OCI-LY7 (cell line): ENCODE data around the gene BDP1.

Source experiments
- CTCF ChIP-seq: fragments of 200-600 bp; sonication (generic); conservative IDR thresholded peaks from 2 replicates; pipeline ENCODE4 v1.5.1; 2014; ENCODE audit warnings: mild to moderate bottlenecking, antibody characterized with exemption, low read length, moderate library complexity, mixed read lengths
- EZH2phosphoT487 ChIP-seq: fragments of 200-600 bp; sonication (generic); IDR thresholded peaks from 2 replicates; pipeline ENCODE4 v1.6.1; 2018; ENCODE audit warnings: low read depth, borderline replicate concordance, mild to moderate bottlenecking, mixed run types, antibody characterized with exemption, low read length, moderate library complexity, mixed read lengths

GRCh38 chr5:71457106-71457505 lies 1.7 kb downstream of the BDP1 start:
- no peak for TF ChIP-seq CTCF
- TF ChIP-seq EZH2phosphoT487, result no peak
